ENCODE measurements around the gene NPPB. TPM values are rescaled to one million over a fixed set of nuclear protein-coding genes. Genes with fewer than 3 reads are reported as not detected.
"Not testable (repeated sequence)": the region's sequence is repeated elsewhere in the genome, so short reads cannot be mapped to it uniquely, and the experiment has no call there.

Gene NPPB
- polyA plus RNA-seq, 1 experiment: 0.38 TPM

DNA sequence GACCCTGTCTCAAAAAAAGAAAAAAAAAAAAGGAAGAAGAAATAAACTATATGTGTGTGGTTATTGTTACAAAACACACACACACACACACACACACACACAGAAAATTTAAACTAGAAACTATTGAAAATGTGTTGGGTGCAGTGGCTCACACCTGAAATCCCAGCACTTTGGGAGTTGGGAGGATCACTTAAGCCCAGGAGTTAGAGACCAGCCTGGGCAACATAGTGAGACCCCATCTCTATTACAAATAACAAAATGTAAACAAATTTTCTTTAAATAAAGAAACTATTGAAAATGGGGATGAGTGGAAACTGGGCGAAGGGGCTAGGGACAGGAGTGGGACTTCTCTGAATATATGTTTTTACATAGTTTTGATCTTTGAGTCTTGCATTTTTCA is 44.5 kb upstream of the NPPB start:
- Histone ChIP-seq H3K36me3 (ENCODE audit: control insufficient read depth, insufficient read depth, low read length) (no peaks in the 10 kb centered on the region), H3K4me3 (ENCODE audit: low read depth, low read length) (no peak overlapping the region), H3K27me3 (ENCODE audit: control insufficient read depth, insufficient read depth, low read length) (peaks cover 10% of the 10 kb centered on the region)
- ChIA-PET CTCF (interaction anchor here (1.0 kb wide), 1 partner anchor 33 kb away, joined by 3 read pairs; no protein-coding TSS in a partner anchor), POLR2A (no interaction called here)
- TF ChIP-seq, protein P1, sequence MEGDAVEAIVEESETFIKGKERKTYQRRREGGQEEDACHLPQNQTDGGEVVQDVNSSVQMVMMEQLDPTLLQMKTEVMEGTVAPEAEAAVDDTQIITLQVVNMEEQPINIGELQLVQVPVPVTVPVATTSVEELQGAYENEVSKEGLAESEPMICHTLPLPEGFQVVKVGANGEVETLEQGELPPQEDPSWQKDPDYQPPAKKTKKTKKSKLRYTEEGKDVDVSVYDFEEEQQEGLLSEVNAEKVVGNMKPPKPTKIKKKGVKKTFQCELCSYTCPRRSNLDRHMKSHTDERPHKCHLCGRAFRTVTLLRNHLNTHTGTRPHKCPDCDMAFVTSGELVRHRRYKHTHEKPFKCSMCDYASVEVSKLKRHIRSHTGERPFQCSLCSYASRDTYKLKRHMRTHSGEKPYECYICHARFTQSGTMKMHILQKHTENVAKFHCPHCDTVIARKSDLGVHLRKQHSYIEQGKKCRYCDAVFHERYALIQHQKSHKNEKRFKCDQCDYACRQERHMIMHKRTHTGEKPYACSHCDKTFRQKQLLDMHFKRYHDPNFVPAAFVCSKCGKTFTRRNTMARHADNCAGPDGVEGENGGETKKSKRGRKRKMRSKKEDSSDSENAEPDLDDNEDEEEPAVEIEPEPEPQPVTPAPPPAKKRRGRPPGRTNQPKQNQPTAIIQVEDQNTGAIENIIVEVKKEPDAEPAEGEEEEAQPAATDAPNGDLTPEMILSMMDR (IDR thresholded peaks at IDR 0.05; ENCODE audit: insufficient read depth, low read depth, low read length): no peak
- no peak for DNase-seq (ENCODE audit: low read depth)

DNA sequence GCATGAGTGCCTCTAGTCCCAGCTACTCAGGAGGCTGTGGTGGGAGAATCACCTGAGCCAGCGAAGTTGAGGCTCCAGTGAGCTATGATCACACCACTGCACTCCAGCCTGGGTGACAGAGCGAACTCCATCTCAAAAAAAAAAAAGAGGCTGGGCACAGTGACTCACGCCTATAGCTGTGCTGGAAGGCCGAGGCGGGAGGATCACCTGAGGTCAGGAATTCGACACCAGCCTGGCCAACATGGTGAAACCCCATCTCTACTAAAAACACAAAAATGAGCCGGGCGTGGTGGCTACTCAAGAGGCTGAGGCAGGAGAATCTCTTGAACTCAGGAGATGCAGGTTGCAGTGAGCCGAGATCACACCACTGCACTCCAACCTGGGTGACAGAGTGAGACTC is 42.7 kb upstream of the NPPB start:
- POLR2A ChIA-PET: not testable (repeated sequence)
- CTCF ChIA-PET: interaction anchor here (0.7 to 1.2 kb wide), 2 partner anchors 64 to 251 kb away, joined by 3 read pairs; no protein-coding TSS in a partner anchor

DNA sequence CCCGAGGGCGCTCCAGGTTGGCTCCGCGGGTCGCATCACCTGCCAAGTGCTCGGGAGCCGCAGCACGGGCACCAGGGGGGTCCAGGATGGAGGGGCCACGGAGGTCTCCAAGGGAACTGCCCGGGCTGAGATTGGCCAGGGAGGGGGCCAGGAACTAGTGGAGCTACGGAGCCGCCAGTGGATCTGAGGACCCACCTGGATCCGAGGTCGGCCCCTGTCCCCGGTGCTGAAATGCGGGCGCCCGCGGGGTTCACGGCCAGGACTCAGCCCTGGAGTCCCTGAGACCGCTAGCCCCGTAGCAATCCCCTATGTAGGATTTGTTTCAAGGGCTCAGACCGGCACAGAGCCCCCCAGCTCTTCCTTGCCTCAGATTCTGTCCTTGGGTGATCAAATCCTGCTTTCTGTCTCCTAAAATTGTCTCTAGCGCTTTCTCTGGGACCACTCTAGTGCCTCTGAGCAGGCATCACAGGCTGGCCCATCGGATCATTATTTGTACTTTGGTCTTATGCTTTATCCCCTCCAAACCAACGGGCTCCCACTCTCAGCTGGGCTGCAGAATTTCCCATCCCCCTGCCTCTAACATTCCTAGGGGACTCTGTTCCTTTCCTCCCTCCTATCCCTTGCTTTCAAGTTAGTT is 40.2 kb upstream of the NPPB start:
- Histone ChIP-seq H3K27me3 (ENCODE audit: control insufficient read depth, insufficient read depth, low read length) (peaks cover 12% of the 10 kb centered on the region), H3K36me3 (ENCODE audit: control insufficient read depth, insufficient read depth, low read length) (no peaks in the 10 kb centered on the region), H3K4me3 (ENCODE audit: low read depth, low read length) (no peak overlapping the region)
- ChIA-PET POLR2A (no interaction called here), CTCF (no interaction called here)
- no peak for DNase-seq (ENCODE audit: low read depth)
- TF ChIP-seq, protein P1 (IDR thresholded peaks at IDR 0.05; ENCODE audit: insufficient read depth, low read depth, low read length): no peak

More for the DNA sequence above, 42.7 kb upstream of the NPPB start:
- peaks cover 12% of the 10 kb centered on the region for H3K27me3 ChIP-seq (ENCODE audit: control insufficient read depth, insufficient read depth, low read length)
- H3K36me3 ChIP-seq (ENCODE audit: control insufficient read depth, insufficient read depth, low read length); H3K4me3 ChIP-seq (ENCODE audit: low read depth, low read length); DNase-seq (ENCODE audit: low read depth): not testable (repeated sequence)

DNA sequence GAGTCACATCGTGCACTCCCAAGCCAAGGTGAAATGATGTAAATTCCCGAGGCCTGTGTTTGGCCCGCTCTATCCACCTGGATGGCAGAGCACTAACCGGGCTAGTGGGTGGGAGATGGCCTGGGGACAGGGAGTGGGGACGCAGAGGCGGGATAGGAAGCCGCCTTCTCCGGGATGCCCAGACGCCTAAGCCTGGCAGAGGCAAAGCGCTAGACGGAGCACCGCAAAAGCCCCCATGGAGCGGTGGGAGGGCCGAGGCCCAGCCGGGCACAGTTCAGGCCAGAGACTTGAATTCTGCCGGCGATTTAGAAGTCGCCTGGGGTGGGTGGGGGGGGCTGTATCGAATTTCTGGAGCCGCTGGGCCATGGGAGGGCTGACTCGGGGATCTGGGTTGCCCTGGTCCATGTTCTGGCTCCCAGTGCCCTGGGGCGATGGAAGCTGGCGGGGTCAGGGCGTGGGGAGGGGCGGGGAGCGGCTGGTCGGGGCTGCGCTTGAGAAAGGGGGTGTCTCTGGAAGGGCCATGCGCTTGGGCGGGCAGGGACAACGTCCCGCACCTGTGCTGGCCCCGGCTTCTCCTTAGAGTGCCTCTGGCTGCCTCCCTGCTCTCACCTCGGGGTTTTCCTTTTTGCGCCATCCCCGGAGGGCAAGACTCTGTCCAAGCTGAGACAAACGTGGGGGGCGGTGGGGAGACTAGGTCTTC is 39.5 kb upstream of the NPPB start:
- no peak for DNase-seq (ENCODE audit: low read depth)
- no peaks in the 10 kb centered on the region for H3K36me3 ChIP-seq (ENCODE audit: control insufficient read depth, insufficient read depth, low read length)
- H3K27me3 ChIP-seq (ENCODE audit: control insufficient read depth, insufficient read depth, low read length): peaks cover 12% of the 10 kb centered on the region
- TF ChIP-seq, protein P1 (IDR thresholded peaks at IDR 0.05; ENCODE audit: insufficient read depth, low read depth, low read length): no peak
- ChIA-PET POLR2A (no interaction called here), CTCF (no interaction called here)
- H3K4me3 ChIP-seq (ENCODE audit: low read depth, low read length): no peak overlapping the region

DNA sequence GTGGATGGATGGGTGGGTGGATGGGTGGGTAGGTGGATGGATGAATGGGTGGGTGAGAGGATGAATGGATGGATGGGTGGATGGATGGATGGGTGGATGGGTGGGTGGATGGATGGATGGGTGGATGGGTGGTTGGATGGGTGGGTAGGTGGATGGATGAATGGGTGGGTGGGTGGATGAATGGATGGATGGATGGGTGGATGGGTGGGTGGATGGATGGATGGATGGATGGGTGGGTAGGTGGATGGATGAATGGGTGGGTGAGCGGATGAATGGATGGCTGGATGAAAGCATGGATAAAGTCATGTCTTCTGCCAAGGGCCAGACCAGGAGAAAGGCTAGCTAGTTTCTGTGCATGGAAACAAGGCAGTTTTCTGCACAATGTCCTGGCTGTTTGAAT is 35.8 kb upstream of the NPPB start:
- CTCF ChIA-PET: interaction anchor here (0.7 to 3.6 kb wide), 7 partner anchors 13 to 173 kb away, joined by 3 to 22 read pairs (median 3); no protein-coding TSS in a partner anchor
- POLR2A ChIA-PET; DNase-seq (ENCODE audit: low read depth); H3K4me3 ChIP-seq (ENCODE audit: low read depth, low read length); H3K36me3 ChIP-seq (ENCODE audit: control insufficient read depth, insufficient read depth, low read length): not testable (repeated sequence)
- H3K27me3 ChIP-seq (ENCODE audit: control insufficient read depth, insufficient read depth, low read length): peaks cover 20% of the 10 kb centered on the region

DNA sequence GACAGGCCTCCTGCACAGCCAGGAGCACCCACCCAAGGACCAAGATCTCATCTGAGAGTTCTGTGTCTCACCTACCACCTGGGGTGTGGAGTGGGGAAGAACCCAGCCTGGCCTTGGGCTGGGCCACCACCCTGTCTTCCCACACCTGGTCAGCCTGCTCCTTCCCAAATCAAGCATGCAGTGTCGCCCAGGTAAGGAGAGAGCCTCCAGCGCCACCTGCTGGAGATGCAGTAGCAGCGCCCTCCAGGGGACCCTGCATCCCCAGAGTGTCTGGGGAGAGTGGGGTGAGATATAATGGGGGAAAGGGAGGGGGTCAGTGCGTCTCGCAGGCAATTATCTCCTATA is 35.1 kb upstream of the NPPB start:
- ChIA-PET CTCF (interaction anchor here (0.8 to 3.6 kb wide), 13 partner anchors 8 to 173 kb away, joined by 3 to 22 read pairs (median 4); no protein-coding TSS in a partner anchor), POLR2A (no interaction called here)
- peaks cover 14% of the 10 kb centered on the region for H3K27me3 ChIP-seq (ENCODE audit: control insufficient read depth, insufficient read depth, low read length)
- TF ChIP-seq, protein P1 (IDR thresholded peaks at IDR 0.05; ENCODE audit: insufficient read depth, low read depth, low read length): peak; percentile 97
- no peak overlapping the region for H3K4me3 ChIP-seq (ENCODE audit: low read depth, low read length)
- no peak for DNase-seq (ENCODE audit: low read depth)
- no peaks in the 10 kb centered on the region for H3K36me3 ChIP-seq (ENCODE audit: control insufficient read depth, insufficient read depth, low read length)

All from BJ (cell line).